Mesendoderm (in vitro differentiated cells): ENCODE measurements around the gene ZNF425.
"Not testable (repeated sequence)": the region's sequence is repeated elsewhere in the genome, so short reads cannot be mapped to it uniquely, and the experiment has no call there.

Experiments used
- DNase-seq: peaks from one replicate; pipeline ENCODE4 v3.0.0; 2013
- H2AK5ac ChIP-seq: 2 replicates; pipeline ENCODE4 v1.6.1; 2013; ENCODE audit warnings: low read length, inconsistent platforms
- H2BK120ac ChIP-seq: 2 replicates; pipeline ENCODE4 v1.6.1; 2013; ENCODE audit warnings: low read depth, mild to moderate bottlenecking, low read length, moderate library complexity, mixed read lengths
- H2BK15ac ChIP-seq: replicated peaks from 2 replicates; pipeline ENCODE4 v1.6.1; 2013; ENCODE audit warnings: low read depth, mild to moderate bottlenecking, moderate library complexity
- H2BK5ac ChIP-seq: 2 replicates; pipeline ENCODE4 v1.6.1; 2013; ENCODE audit warnings: low read length, inconsistent platforms
- H3K18ac ChIP-seq: 2 replicates; pipeline ENCODE4 v1.6.1; 2013; ENCODE audit warnings: mild to moderate bottlenecking, low read length, mixed read lengths
- H3K23ac ChIP-seq: one replicate; pipeline ENCODE4 v1.6.1; 2013; ENCODE audit warnings: low read length
- H3K27ac ChIP-seq: 2 replicates; pipeline ENCODE4 v1.5.1; 2013; ENCODE audit warnings: low read depth, mild to moderate bottlenecking, inconsistent platforms, low read length, moderate library complexity
- H3K27me3 ChIP-seq: 2 replicates; pipeline ENCODE4 v1.6.1; 2013; ENCODE audit warnings: low read length, control low read depth, mild to moderate bottlenecking, inconsistent platforms; ENCODE audit not compliant: insufficient read depth, poor library complexity
- H3K36me3 ChIP-seq: 2 replicates; pipeline ENCODE4 v1.6.1; 2013; ENCODE audit warnings: low read length, inconsistent platforms; ENCODE audit not compliant: control insufficient read depth, insufficient read depth
- H3K4ac ChIP-seq: one replicate; pipeline ENCODE4 v1.6.1; 2013; ENCODE audit warnings: low read depth, mild to moderate bottlenecking, low read length, moderate library complexity
- H3K4me1 ChIP-seq: 2 replicates; pipeline ENCODE4 v1.6.1; 2013; ENCODE audit warnings: low read depth, low read length, inconsistent platforms; ENCODE audit not compliant: control insufficient read depth
- H3K4me2 ChIP-seq: 2 replicates; pipeline ENCODE4 v1.6.1; 2013; ENCODE audit warnings: low read length
- H3K4me3 ChIP-seq: 2 replicates; pipeline ENCODE4 v1.5.1; 2013; ENCODE audit warnings: mild to moderate bottlenecking, low read length
- H3K56ac ChIP-seq: one replicate; pipeline ENCODE4 v1.6.1; 2013; ENCODE audit warnings: low read length
- H3K79me1 ChIP-seq: 2 replicates; pipeline ENCODE4 v1.6.1; 2013; ENCODE audit warnings: low read length, inconsistent platforms
- H3K79me2 ChIP-seq: 2 replicates; pipeline ENCODE4 v1.6.1; 2013; ENCODE audit warnings: mild to moderate bottlenecking, low read length; ENCODE audit not compliant: control insufficient read depth, insufficient read depth
- H3K9ac ChIP-seq: 2 replicates; pipeline ENCODE4 v1.6.1; 2013; ENCODE audit warnings: low read length, inconsistent platforms
- H4K5ac ChIP-seq: one replicate; pipeline ENCODE4 v1.6.1; 2013; ENCODE audit warnings: low read length
- H4K8ac ChIP-seq: one replicate; pipeline ENCODE4 v1.6.1; 2013; ENCODE audit warnings: low read depth, mild to moderate bottlenecking, control low read depth, low read length, moderate library complexity
- WGBS: extraction: QIAGEN DNeasy Blood & Tissue Kit; methylation state at CpG from one replicate; pipeline ENCODE4 v1.1.7; 2013; ENCODE audit warnings: low lambda C conversion rate, missing lambda C conversion rate; ENCODE audit not compliant: insufficient coverage; ENCODE audit errors: extremely low coverage; 5-methylcytosine and 5-hydroxymethylcytosine counted together

ZNF425 gene

DNA sequence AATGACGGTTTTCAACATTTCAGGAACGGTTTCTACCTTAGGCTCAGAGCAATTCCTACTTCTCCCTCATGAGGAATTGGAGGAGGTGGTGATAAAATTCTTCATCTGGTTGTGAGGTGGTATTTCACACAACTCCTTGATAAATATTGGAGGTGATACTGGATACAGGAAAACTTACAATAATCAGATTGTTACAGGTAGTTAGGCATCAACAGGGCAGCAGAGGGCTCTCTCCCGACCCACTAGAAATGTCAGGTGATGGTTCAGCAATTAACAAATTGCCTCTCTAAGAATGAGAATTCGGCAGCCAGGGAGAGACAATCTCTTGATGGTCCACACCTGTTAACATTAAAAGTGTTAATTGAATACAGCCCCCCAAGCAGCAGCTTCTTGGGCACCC lies 58.3 kb downstream of the ZNF425 start:
- Histone ChIP-seq H3K4me2 (no peak overlapping the region), H3K9ac (no peak overlapping the region), H3K27ac (no peak overlapping the region), H3K36me3 (peaks cover 4% of the 10 kb centered on the region), H2BK120ac (no peak overlapping the region), H3K79me2 (no peaks in the 10 kb centered on the region), H3K27me3 (no peaks in the 10 kb centered on the region), H2BK15ac (no peak overlapping the region), H4K5ac (no peak overlapping the region), H2BK5ac (no peak overlapping the region), H4K8ac (no peak overlapping the region), H3K23ac (no peak overlapping the region), H3K56ac (no peak overlapping the region), H3K4ac (no peak overlapping the region), H3K4me1 (no peaks in the 10 kb centered on the region), H3K4me3 (no peak overlapping the region), H3K79me1 (peaks cover 3% of the 10 kb centered on the region), H2AK5ac (no peak overlapping the region), H3K18ac (no peak overlapping the region)
- WGBS = no CpG with 5 or more reads among the region's 4 CpGs
- DNase-seq = peak; percentile 33

DNA sequence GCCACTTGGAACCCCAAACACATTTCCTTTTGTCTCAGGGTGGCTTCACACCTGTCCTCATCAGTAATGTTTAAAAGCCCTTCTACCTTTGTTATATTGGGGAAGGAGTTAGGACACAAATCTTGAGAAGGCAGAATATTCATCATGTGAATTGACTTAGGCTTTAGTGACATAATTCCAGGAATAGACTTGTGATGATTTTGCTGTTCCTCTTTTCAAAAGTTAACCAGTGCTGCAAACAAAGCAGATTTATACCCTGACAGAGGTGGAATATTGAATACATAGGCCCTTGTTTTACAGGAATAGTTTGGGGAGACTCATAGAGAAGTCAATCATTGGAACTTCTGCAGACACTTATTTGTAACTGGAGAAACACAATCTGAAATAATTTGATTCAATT lies 62.6 kb downstream of the ZNF425 start:
- H3K9ac ChIP-seq = no peak overlapping the region

DNA sequence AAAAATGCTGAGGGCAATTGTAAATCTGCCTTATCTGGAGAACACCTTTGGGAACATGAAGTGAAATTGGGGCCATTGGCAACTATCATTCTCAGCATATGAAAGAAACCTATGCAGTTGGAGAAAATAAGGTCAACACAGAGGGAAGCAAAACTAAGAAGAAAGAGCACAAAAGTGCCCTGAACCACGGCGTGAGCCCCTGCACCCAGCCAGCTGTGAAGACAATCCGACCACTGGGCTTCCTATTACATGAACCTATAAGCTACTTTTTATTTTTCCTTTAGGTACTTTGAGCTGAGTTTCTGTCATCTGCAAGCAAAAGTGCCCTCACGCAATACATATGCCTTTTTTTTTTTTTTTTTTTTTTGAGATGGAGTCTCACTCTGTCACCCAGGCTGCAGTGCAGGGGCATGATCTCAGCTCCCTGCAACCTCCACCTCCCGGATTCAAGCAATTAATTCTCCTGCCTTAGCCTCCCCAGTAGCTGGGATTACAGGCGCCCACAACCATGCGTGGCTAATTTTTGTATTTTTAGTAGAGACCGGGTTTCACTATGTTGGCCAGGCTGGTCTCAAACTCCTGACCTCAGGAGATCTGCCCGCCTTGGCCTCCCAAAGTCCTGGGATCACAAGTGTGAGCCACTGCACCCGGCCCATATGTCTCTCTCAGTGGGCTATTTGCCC lies 63.8 kb downstream of the ZNF425 start:
- not testable (repeated sequence) for H3K27ac ChIP-seq, H2BK120ac ChIP-seq, H3K18ac ChIP-seq, H2BK5ac ChIP-seq, DNase-seq, H3K4me3 ChIP-seq, H3K56ac ChIP-seq, H3K36me3 ChIP-seq, H3K4me2 ChIP-seq, H2AK5ac ChIP-seq, H4K8ac ChIP-seq, H3K4me1 ChIP-seq, H3K9ac ChIP-seq, H3K23ac ChIP-seq, H3K27me3 ChIP-seq, H3K79me2 ChIP-seq, H4K5ac ChIP-seq, H2BK15ac ChIP-seq, H3K79me1 ChIP-seq, H3K4ac ChIP-seq
- no CpG with 5 or more reads among the region's 10 CpGs for WGBS

More for the DNA sequence above, 62.6 kb downstream of the ZNF425 start:
- Histone ChIP-seq H3K27ac (no peak overlapping the region), H3K56ac (no peak overlapping the region), H3K4me2 (no peak overlapping the region), H3K4ac (no peak overlapping the region), H4K8ac (no peak overlapping the region), H2BK120ac (no peak overlapping the region), H4K5ac (no peak overlapping the region), H3K79me2 (no peaks in the 10 kb centered on the region), H3K18ac (no peak overlapping the region), H2BK5ac (no peak overlapping the region), H2AK5ac (no peak overlapping the region), H3K23ac (no peak overlapping the region), H3K36me3 (no peaks in the 10 kb centered on the region), H2BK15ac (no peak overlapping the region), H3K4me3 (no peak overlapping the region), H3K4me1 (no peaks in the 10 kb centered on the region), H3K27me3 (no peaks in the 10 kb centered on the region), H3K79me1 (no peaks in the 10 kb centered on the region)
- DNase-seq = no peak

- Histone ChIP-seq H2AK5ac (no peak overlapping the region), H4K5ac (no peak overlapping the region), H2BK120ac (no peak overlapping the region), H3K4me3 (no peak overlapping the region), H3K18ac (no peak overlapping the region), H3K27me3 (no peaks in the 10 kb centered on the region), H3K27ac (no peak overlapping the region), H3K4ac (no peak overlapping the region), H3K36me3 (no peaks in the 10 kb centered on the region), H3K56ac (no peak overlapping the region), H3K79me1 (no peaks in the 10 kb centered on the region), H3K79me2 (no peaks in the 10 kb centered on the region), H2BK15ac (no peak overlapping the region), H4K8ac (no peak overlapping the region), H2BK5ac (no peak overlapping the region), H3K4me1 (no peaks in the 10 kb centered on the region), H3K4me2 (no peak overlapping the region), H3K23ac (no peak overlapping the region), H3K9ac (no peak overlapping the region)
- no CpG with 5 or more reads among the region's 1 CpG for WGBS
- DNase-seq = no peak
These were observed 66.0 kb downstream of the ZNF425 start for GRCh38 chr7:149060156-149060555.

DNA sequence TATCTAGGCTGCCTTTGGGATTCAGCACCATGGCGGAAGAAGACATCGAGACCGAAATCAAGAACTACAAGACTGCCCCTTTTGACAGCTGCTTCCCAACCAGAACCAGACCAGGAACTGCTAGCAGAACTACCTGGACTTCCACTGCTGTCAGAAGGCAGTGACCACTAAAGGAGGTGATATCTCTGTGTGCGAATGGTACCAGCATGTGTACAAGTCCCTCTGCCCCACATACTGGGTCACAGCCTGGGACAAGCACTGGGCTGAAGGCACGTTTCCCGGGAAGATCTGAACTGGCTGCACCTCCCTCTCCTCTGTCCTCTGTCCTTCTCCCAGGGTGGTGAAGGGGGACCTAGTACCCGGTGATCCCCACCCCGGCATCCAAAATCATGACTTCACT lies 72.2 kb downstream of the ZNF425 start:
- Histone ChIP-seq H2BK5ac (no peak overlapping the region), H2AK5ac (no peak overlapping the region), H3K36me3 (no peaks in the 10 kb centered on the region), H3K4me2 (no peak overlapping the region), H3K4ac (no peak overlapping the region), H3K79me1 (no peaks in the 10 kb centered on the region), H3K79me2 (no peaks in the 10 kb centered on the region), H3K56ac (no peak overlapping the region), H2BK15ac (no peak overlapping the region), H4K8ac (no peak overlapping the region), H3K27ac (no peak overlapping the region), H3K4me1 (no peaks in the 10 kb centered on the region), H4K5ac (no peak overlapping the region), H3K23ac (no peak overlapping the region), H3K9ac (no peak overlapping the region), H3K27me3 (no peaks in the 10 kb centered on the region), H3K4me3 (no peak overlapping the region), H3K18ac (no peak overlapping the region), H2BK120ac (no peak overlapping the region)
- WGBS = no CpG with 5 or more reads among the region's 8 CpGs
- no peak for DNase-seq

DNA sequence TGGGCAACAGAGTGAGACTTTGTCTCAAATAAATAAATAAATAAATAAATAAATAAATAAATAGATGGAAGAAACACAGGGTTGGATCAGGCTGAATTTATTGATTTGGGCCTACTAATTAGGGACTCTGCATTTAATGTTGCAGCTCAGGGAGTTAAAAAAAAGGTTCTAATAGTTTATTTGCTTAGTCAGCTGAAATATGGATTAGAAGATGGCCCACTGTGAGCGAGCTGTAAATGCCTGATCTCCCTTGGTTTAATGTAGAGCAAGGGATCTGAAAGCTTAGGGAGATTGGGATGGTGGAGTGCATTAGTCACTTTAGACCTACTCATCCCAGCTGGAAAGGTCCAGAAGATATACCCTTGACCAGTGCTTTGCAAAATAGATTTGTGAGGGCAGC lies 72.7 kb downstream of the ZNF425 start:
- no peak for DNase-seq
- Histone ChIP-seq H3K4me1 (no peaks in the 10 kb centered on the region), H3K4ac (no peak overlapping the region), H2AK5ac (no peak overlapping the region), H2BK5ac (no peak overlapping the region), H2BK15ac (no peak overlapping the region), H4K8ac (no peak overlapping the region), H2BK120ac (no peak overlapping the region), H4K5ac (no peak overlapping the region), H3K79me2 (no peaks in the 10 kb centered on the region), H3K18ac (no peak overlapping the region), H3K56ac (no peak overlapping the region), H3K4me2 (no peak overlapping the region), H3K27me3 (no peaks in the 10 kb centered on the region), H3K79me1 (no peaks in the 10 kb centered on the region), H3K4me3 (no peak overlapping the region), H3K9ac (no peak overlapping the region), H3K27ac (no peak overlapping the region), H3K23ac (no peak overlapping the region), H3K36me3 (no peaks in the 10 kb centered on the region)
- WGBS = no CpG with 5 or more reads among the region's 1 CpG
